AG10803 (cell line): ENCODE results near the gene KCTD21.
A peak's percentile ranks its signal among the peaks of the same experiment; 100 is the strongest.
"Not testable (repeated sequence)": the region's sequence is repeated elsewhere in the genome, so short reads cannot be mapped to it uniquely, and the experiment has no call there.

Experiments
- DNase-seq: peaks from one replicate; pipeline ENCODE4 v3.0.0; 2010; ENCODE audit warnings: low read depth
- H3K4me3 ChIP-seq: 2 replicates; pipeline ENCODE4 v1.5.1; 2011; ENCODE audit warnings: mild to moderate bottlenecking, low read length, control low read depth
- CTCF ChIP-seq: conservative IDR thresholded peaks from 2 replicates; pipeline ENCODE4 v1.5.1; 2011; ENCODE audit warnings: mild to moderate bottlenecking, low read length, control low read depth, inconsistent platforms

KCTD21 gene

GRCh38 chr11:78188286-78189173, at the start of gene KCTD21, which contains the start of gene USP35:
Gene KCTD21, minus strand, starts transcription at chr11:78188626. Its CDS starts 14,072 bp downstream, at chr11:78174554.
Gene USP35, plus strand, starts transcription at chr11:78188919. Its CDS starts 7,327 bp downstream, at chr11:78196246.
- H3K4me3 ChIP-seq, result peak within 1 kb of the TSS; percentile 95
- TF ChIP-seq CTCF, result no peak
- DNase-seq, result peak; percentile 95

DNA sequence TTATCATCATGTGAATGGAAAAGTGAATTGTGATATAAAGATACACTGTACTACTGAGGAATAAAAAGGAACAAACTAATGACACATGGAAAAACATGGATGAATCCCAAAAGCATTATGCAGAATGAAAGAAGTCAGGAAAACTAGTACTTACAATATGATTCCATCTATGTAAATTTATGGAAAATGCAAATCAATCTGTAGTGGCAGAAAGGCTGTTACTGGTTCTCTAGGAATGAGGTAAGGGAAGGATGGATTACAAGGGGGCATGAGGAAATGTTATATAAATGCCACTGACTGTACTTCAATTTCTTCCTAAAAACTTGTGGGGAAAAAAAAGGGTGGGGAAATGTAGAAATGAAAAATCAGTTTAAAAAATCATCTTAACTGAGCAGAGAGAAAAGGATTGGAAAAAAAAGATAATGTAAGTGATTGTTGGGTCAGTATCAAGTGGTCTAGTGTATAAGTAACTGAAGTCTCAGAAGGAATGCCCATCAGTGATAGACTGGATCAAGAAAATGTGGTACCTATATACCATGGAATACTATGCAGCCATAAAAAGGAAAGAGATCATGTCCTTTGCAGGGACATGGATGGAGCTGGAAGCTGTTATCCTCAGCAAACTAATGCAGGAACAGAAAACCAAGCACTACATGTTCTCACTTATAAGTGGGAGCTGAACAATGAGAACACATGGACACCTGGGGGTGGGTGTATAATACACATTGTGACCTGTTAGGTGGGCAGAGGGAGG, 49.0 kb upstream of the KCTD21 start:
- TF ChIP-seq CTCF, result no peak
- no peak for DNase-seq
- no peak overlapping the region for H3K4me3 ChIP-seq

DNA sequence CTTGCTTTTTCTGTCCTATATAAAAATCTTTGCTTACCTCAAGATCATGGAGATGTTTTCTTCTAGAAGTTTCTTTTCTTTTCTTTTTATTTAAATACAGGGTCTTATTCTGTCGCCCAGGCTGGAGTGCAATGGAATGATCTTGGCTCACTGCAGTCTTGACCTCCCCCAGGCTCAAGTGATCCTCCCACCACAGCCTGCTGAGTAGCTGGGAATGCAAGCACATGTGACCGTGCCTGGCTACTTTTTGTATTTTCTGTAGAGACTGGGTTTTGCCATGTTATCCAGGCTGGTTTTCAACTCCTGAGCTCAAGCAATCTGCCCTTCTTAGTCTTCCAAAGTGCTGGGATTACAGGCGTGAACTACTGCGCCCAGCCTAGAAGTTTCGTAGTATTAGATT, 45.6 kb upstream of the KCTD21 start:
- H3K4me3 ChIP-seq, result no peak overlapping the region
- no peak for DNase-seq
- no peak for TF ChIP-seq CTCF

DNA sequence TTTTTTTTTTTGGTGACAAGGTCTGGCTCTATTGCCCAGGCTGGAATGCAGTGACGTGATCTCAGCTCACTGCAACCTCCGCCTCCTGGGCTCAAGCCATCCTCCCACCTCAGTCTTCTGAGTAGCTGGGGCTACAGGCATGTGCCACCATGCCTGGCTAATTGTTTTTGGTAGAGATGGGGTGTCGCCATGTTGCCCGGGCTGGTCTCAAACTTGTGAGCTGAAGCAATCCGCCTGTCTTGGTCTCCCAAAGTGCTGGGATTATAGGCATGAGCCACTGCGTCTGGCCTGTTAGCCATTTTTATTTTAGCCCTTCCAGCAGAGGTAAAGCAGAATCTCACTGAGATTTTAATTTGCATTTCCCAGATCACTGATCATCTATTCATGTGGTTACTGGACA, 44.6 kb upstream of the KCTD21 start:
- H3K4me3 ChIP-seq, DNase-seq: not testable (repeated sequence)

DNA sequence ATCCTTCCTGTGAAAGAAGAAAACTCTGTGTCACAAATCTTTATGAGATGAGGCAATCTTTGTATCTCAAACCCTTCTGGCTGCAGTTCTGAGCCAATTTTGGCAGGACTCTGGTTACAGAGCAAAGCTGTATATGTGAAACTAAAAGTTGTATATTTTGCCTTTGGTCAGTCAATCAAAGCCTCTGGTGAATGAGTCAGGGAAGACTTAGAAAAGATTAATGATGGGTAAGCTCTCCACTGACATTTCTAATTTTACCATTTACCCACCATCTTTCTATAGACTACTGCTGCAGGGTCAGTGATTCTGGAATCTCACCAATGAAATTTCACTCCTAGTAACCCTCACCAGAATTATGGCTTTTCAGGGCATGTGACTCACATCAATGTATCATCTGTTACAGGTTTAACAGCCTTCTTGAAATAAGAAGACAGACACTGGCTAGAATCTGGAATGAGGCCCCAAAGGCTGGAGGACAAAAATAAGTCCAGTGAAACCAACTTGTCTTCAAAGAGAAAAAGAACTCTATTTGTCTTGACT, 43.6 kb upstream of the KCTD21 start:
- peak; percentile 48 for DNase-seq
- no peak overlapping the region for H3K4me3 ChIP-seq
- no peak for TF ChIP-seq CTCF

DNA sequence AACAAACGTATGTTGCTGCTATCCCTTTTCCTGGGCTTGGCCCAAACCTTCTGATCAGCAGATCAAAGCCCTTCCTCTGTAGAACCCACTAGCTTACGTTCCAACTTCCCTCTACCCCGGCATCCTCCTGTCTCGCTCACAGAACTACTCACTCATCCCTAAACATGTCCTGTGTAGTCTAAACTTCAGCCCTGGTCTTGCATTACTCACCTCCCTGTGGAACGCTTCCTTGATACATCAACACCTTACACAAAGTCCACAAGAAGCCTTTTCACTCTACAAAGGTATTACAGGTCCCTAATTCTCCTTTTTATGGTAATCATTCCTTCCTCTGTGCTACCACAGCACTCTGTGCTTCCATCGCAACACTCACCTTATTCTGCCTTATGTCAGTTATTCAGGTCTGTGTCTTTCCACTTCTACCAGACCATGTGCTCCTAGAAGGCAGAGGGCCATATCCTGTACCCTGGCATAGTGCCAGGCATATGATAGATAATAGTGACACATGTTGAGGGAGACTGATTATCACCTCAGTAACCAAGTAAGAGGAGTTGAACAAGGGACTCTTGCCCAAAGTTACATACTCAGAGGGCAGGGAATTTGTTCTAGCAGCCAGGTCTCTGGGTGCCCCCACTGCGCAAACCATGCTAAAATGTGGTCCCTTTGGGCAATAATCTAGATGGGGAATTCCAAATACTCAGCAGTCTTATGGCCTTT, 41.9 kb upstream of the KCTD21 start:
- H3K4me3 ChIP-seq, result no peak overlapping the region
- no peak for DNase-seq
- no peak for TF ChIP-seq CTCF

DNA sequence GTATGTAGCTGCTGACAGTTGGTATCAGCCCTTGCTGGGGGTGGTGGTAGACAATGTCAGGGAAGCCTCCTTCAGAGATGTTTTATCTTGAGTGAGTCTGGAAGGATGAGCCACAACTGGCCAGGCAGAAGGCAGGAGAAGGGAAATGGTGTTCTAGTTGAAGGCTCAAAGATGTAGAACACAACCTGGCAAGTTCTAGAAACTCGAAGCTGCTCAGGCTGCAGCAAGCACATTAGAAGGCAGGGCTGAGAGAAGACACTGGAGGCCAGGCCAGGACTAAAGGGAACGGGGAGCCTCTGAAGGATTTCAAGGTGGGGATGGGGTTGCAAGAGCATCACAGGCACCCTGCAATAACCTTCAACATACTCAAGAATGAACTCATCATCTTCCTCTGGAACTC, 40.7 kb upstream of the KCTD21 start:
- no peak overlapping the region for H3K4me3 ChIP-seq
- DNase-seq, result no peak
- TF ChIP-seq CTCF, result no peak
